Stimulated activated memory B cell treated with anti-CD40 and anti-IgM and Interleukin-4, amounts not matched to agents 10 μg/mL and 1 μg/mL and 100 μg/mL, for 72 hours (primary cell): Measurements from ENCODE around the gene KLK12.

Experiments
- ATAC-seq: fragments of 150-1000 bp; cut with Tn5 transposase; 2 replicates; pipeline ENCODE4 v1.10.0; 2021
- H3K27ac Mint-ChIP-seq: one replicate; pipeline ENCODE4 v1.8.0; 2022; ENCODE audit warnings: mild to moderate bottlenecking, mixed read lengths
- H3K27me3 Mint-ChIP-seq: one replicate; pipeline ENCODE4 v1.8.0; 2022; ENCODE audit warnings: mixed read lengths
- H3K36me3 Mint-ChIP-seq: one replicate; pipeline ENCODE4 v1.8.0; 2022; ENCODE audit warnings: mixed read lengths
- H3K4me1 Mint-ChIP-seq: one replicate; pipeline ENCODE4 v1.8.0; 2022; ENCODE audit warnings: mixed read lengths
- H3K4me3 Mint-ChIP-seq: one replicate; pipeline ENCODE4 v1.8.0; 2022; ENCODE audit warnings: mild to moderate bottlenecking, moderate library complexity, mixed read lengths
- H3K9me3 Mint-ChIP-seq: one replicate; pipeline ENCODE4 v1.8.0; 2022; ENCODE audit warnings: mixed read lengths

Gene KLK12

GRCh38 chr19:51034704-51035103 lies at the start of gene KLK12:
TSS of gene KLK12 (minus strand) at chr19:51035002. CDS start at chr19:51034621, 381 bp downstream.
- H3K36me3 Mint-ChIP-seq = no peaks in the 10 kb centered on the region
- ATAC-seq = no peak
- peaks cover 12% of the 10 kb centered on the region for H3K9me3 Mint-ChIP-seq
- H3K4me3 Mint-ChIP-seq = no peak within 1 kb of the TSS
- H3K27me3 Mint-ChIP-seq = peaks cover 52% of the 10 kb centered on the region
- no peaks in the 10 kb centered on the region for H3K4me1 Mint-ChIP-seq
- H3K27ac Mint-ChIP-seq = no peak within 1 kb of the TSS

GRCh38 chr19:51084505-51084904 lies 49.7 kb upstream of the KLK12 start:
- ATAC-seq = peak; percentile 38
- Mint-ChIP-seq H3K4me1 (no peaks in the 10 kb centered on the region), H3K27ac (no peak overlapping the region), H3K9me3 (no peaks in the 10 kb centered on the region), H3K27me3 (peaks cover 30% of the 10 kb centered on the region), H3K36me3 (peaks cover 17% of the 10 kb centered on the region), H3K4me3 (no peak overlapping the region)

- no peak for ATAC-seq
- H3K27me3 Mint-ChIP-seq = peaks cover 30% of the 10 kb centered on the region
- H3K36me3 Mint-ChIP-seq = peaks cover 11% of the 10 kb centered on the region
- no peaks in the 10 kb centered on the region for H3K4me1 Mint-ChIP-seq
- no peak overlapping the region for H3K27ac Mint-ChIP-seq
- H3K9me3 Mint-ChIP-seq = no peaks in the 10 kb centered on the region
- H3K4me3 Mint-ChIP-seq = no peak overlapping the region
These were observed 49.0 kb upstream of the KLK12 start for GRCh38 chr19:51083783-51084182.

- Mint-ChIP-seq H3K9me3 (no peaks in the 10 kb centered on the region), H3K4me1 (no peaks in the 10 kb centered on the region), H3K27ac (no peak overlapping the region), H3K4me3 (no peak overlapping the region), H3K36me3 (peaks cover 11% of the 10 kb centered on the region), H3K27me3 (peaks cover 30% of the 10 kb centered on the region)
- ATAC-seq = no peak
These were observed 48.4 kb upstream of the KLK12 start for GRCh38 chr19:51083181-51083580.

GRCh38 chr19:51082611-51083010 lies 47.8 kb upstream of the KLK12 start, which contains the start of gene KLK14:
TSS of gene KLK14 (minus strand) at chr19:51082887. CDS start at chr19:51082614, 273 bp downstream.
- no peaks in the 10 kb centered on the region for H3K4me1 Mint-ChIP-seq
- no peak within 1 kb of the TSS for H3K4me3 Mint-ChIP-seq
- no peaks in the 10 kb centered on the region for H3K9me3 Mint-ChIP-seq
- peaks cover 11% of the 10 kb centered on the region for H3K36me3 Mint-ChIP-seq
- H3K27me3 Mint-ChIP-seq = peaks cover 30% of the 10 kb centered on the region
- ATAC-seq = no peak
- H3K27ac Mint-ChIP-seq = no peak within 1 kb of the TSS

- Mint-ChIP-seq H3K36me3 (peaks cover 3% of the 10 kb centered on the region), H3K27me3 (peaks cover 39% of the 10 kb centered on the region), H3K4me3 (no peak overlapping the region), H3K4me1 (no peaks in the 10 kb centered on the region), H3K27ac (no peak overlapping the region), H3K9me3 (no peaks in the 10 kb centered on the region)
- ATAC-seq = no peak
These were observed 46.7 kb upstream of the KLK12 start for GRCh38 chr19:51081476-51081875.

GRCh38 chr19:51079481-51080110 lies 44.8 kb upstream of the KLK12 start:
- no peaks in the 10 kb centered on the region for H3K36me3 Mint-ChIP-seq
- peaks cover 47% of the 10 kb centered on the region for H3K27me3 Mint-ChIP-seq
- H3K27ac Mint-ChIP-seq = no peak overlapping the region
- H3K9me3 Mint-ChIP-seq = peaks cover 3% of the 10 kb centered on the region
- no peak for ATAC-seq
- H3K4me1 Mint-ChIP-seq = no peaks in the 10 kb centered on the region
- no peak overlapping the region for H3K4me3 Mint-ChIP-seq

- peaks cover 9% of the 10 kb centered on the region for H3K9me3 Mint-ChIP-seq
- no peak overlapping the region for H3K27ac Mint-ChIP-seq
- H3K36me3 Mint-ChIP-seq = no peaks in the 10 kb centered on the region
- no peaks in the 10 kb centered on the region for H3K4me1 Mint-ChIP-seq
- ATAC-seq = no peak
- peaks cover 47% of the 10 kb centered on the region for H3K27me3 Mint-ChIP-seq
- H3K4me3 Mint-ChIP-seq = no peak overlapping the region
These were observed 43.9 kb upstream of the KLK12 start for GRCh38 chr19:51078731-51079130.

GRCh38 chr19:51078104-51078503 lies 43.3 kb upstream of the KLK12 start:
- peaks cover 11% of the 10 kb centered on the region for H3K9me3 Mint-ChIP-seq
- no peaks in the 10 kb centered on the region for H3K4me1 Mint-ChIP-seq
- no peak overlapping the region for H3K27ac Mint-ChIP-seq
- no peaks in the 10 kb centered on the region for H3K36me3 Mint-ChIP-seq
- H3K27me3 Mint-ChIP-seq = peaks cover 41% of the 10 kb centered on the region
- H3K4me3 Mint-ChIP-seq = no peak overlapping the region
- ATAC-seq = no peak

GRCh38 chr19:51076631-51077213 lies 41.9 kb upstream of the KLK12 start:
- no peak overlapping the region for H3K27ac Mint-ChIP-seq
- peaks cover 27% of the 10 kb centered on the region for H3K27me3 Mint-ChIP-seq
- H3K4me1 Mint-ChIP-seq = no peaks in the 10 kb centered on the region
- ATAC-seq = no peak
- H3K4me3 Mint-ChIP-seq = no peak overlapping the region
- peaks cover 11% of the 10 kb centered on the region for H3K9me3 Mint-ChIP-seq
- H3K36me3 Mint-ChIP-seq = no peaks in the 10 kb centered on the region

GRCh38 chr19:51075998-51076397 lies 41.2 kb upstream of the KLK12 start:
- Mint-ChIP-seq H3K9me3 (peaks cover 11% of the 10 kb centered on the region), H3K4me3 (no peak overlapping the region), H3K36me3 (no peaks in the 10 kb centered on the region), H3K27me3 (peaks cover 25% of the 10 kb centered on the region), H3K27ac (no peak overlapping the region), H3K4me1 (no peaks in the 10 kb centered on the region)
- ATAC-seq = no peak

- Mint-ChIP-seq H3K4me1 (no peaks in the 10 kb centered on the region), H3K27ac (no peak overlapping the region), H3K36me3 (no peaks in the 10 kb centered on the region), H3K9me3 (peaks cover 21% of the 10 kb centered on the region), H3K4me3 (no peak overlapping the region), H3K27me3 (peaks cover 12% of the 10 kb centered on the region)
- ATAC-seq = no peak
These were observed 36.2 kb upstream of the KLK12 start for GRCh38 chr19:51071095-51071405.

GRCh38 chr19:51070334-51071094 lies 35.7 kb upstream of the KLK12 start:
- no peak overlapping the region for H3K27ac Mint-ChIP-seq
- no peak overlapping the region for H3K4me3 Mint-ChIP-seq
- H3K9me3 Mint-ChIP-seq = peaks cover 23% of the 10 kb centered on the region
- H3K4me1 Mint-ChIP-seq = no peaks in the 10 kb centered on the region
- ATAC-seq = no peak
- no peaks in the 10 kb centered on the region for H3K36me3 Mint-ChIP-seq
- peaks cover 11% of the 10 kb centered on the region for H3K27me3 Mint-ChIP-seq

GRCh38 chr19:51066393-51067186 lies 31.8 kb upstream of the KLK12 start:
- no peaks in the 10 kb centered on the region for H3K36me3 Mint-ChIP-seq

GRCh38 chr19:51065221-51065960 lies 30.6 kb upstream of the KLK12 start:
- ATAC-seq = no peak
- H3K27me3 Mint-ChIP-seq = peaks cover 21% of the 10 kb centered on the region
- H3K4me3 Mint-ChIP-seq = no peak overlapping the region
- no peak overlapping the region for H3K27ac Mint-ChIP-seq
- H3K4me1 Mint-ChIP-seq = no peaks in the 10 kb centered on the region
- no peaks in the 10 kb centered on the region for H3K36me3 Mint-ChIP-seq
- H3K9me3 Mint-ChIP-seq = peaks cover 22% of the 10 kb centered on the region

More at GRCh38 chr19:51066393-51067186, 31.8 kb upstream of the KLK12 start:
- H3K27me3 Mint-ChIP-seq = peaks cover 9% of the 10 kb centered on the region
- H3K27ac Mint-ChIP-seq = no peak overlapping the region
- no peak for ATAC-seq
- H3K4me3 Mint-ChIP-seq = no peak overlapping the region
- peaks cover 14% of the 10 kb centered on the region for H3K9me3 Mint-ChIP-seq
- no peaks in the 10 kb centered on the region for H3K4me1 Mint-ChIP-seq
